ENCODE measurements around the gene PET117.
"Not testable (repeated sequence)": the region's sequence is repeated elsewhere in the genome, so short reads cannot be mapped to it uniquely, and the experiment has no call there.

Gene PET117, protein sequence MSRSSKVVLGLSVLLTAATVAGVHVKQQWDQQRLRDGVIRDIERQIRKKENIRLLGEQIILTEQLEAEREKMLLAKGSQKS

DNA sequence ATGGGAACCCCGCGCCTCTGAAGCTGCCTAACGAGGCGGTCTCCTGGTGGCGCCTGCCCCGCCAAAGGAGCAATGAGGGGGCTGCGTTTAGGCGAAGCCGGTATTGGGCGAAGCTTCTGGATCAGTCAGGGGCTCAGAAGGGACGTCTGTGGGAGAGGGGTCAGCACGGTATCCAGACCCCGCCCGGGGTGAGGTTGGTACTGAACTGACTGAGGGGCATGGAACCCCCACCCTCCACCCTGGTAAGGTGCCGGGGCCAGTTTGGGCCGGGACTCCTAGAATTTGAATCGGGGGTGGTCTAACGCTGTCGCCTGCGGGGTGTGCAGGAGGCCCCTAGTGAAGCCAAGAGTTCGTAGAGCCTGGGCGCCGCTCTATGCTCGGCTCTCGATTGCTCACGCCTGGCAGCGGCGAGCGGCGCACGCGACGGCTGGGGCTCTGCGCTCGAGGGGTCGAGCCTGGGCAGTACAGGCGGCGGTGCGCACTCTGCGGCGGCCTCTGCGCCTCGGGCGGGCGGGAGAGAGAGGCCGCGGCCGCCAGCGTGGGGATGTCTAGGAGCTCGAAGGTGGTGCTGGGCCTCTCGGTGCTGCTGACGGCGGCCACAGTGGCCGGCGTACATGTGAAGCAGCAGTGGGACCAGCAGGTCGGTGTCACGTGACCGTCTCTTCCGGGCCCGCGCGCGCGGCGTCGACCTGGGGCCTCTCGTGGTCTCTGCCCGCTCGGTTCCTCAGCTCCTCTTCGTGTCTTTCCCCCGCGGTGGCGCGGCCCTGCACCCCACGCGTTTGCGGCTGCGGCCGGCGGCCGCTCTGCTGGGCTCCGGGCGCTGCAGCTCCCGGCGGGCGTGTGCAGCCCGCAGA is at the start of gene PET117, which contains the start of gene KAT14:
PET117 (plus strand) TSS at position 452 of the 854 bp plus-strand sequence; CDS start at position 545, 93 bp downstream.
KAT14 (plus strand) TSS at position 452 of the 854 bp plus-strand sequence. CDS start 4,798 bp downstream, outside the sequence.
- peaks cover 39% of the 10 kb centered on the region for H3K4me1 ChIP-seq (ENCODE audit: control insufficient read depth, insufficient read depth, low read length)
- H3K9me3 ChIP-seq (ENCODE audit: control insufficient read depth, low read length) = no peaks in the 10 kb centered on the region
- peak within 1 kb of the TSS; percentile 95 for H3K9ac ChIP-seq (ENCODE audit: low read length)
- H3K27me3 ChIP-seq (ENCODE audit: control insufficient read depth, insufficient read depth, low read length) = no peaks in the 10 kb centered on the region
- peak within 1 kb of the TSS; percentile 95 for H3K4me3 ChIP-seq (ENCODE audit: low read length)
- no peaks in the 10 kb centered on the region for H3K36me3 ChIP-seq (ENCODE audit: control insufficient read depth, insufficient read depth, low read length)

DNA sequence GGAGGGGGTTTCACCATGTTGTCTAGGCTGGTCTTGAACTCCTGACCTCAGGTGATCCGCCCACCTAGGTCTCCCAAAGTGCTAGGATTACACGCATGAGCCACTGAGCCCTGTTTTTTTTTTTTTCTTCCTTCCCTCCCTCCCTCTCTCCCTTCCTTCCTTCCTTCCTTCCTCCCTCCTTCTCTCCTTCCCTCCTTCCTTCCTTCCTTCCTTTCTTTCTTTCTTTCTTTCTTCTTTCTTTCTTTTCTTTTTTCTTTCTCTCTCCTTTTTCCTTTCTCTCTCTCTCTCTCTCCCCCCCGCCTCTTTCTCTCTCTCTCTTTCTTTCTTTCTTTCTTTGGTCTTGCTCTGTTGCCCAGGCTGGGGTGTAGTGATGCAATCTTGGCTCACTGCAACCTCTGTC is 49.4 kb upstream of the PET117 start:
- not testable (repeated sequence) for H3K9me3 ChIP-seq (ENCODE audit: control insufficient read depth, low read length); H3K36me3 ChIP-seq (ENCODE audit: control insufficient read depth, insufficient read depth, low read length); H3K4me3 ChIP-seq (ENCODE audit: low read length)

DNA sequence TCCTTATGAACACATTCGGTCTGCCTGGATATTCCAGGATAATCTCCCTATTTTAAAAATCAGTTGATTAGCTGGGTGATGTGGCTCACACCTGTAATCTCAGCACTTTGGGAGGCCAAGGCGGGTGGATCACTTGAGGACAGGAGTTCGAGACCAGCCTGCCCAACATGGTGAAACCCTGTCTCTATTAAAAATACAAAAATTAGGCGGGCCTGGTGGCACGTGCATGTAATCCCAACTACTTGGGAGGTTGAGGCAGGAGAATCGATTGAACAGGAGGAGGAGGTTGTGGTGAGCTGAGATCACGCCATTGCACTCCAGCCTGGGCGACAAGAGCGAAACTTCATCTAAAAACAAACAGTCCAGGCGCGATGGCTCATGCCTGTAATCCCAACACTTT is 48.8 kb upstream of the PET117 start:
- H3K4me1 ChIP-seq (ENCODE audit: control insufficient read depth, insufficient read depth, low read length); H3K4me3 ChIP-seq (ENCODE audit: low read length); H3K36me3 ChIP-seq (ENCODE audit: control insufficient read depth, insufficient read depth, low read length); H3K9me3 ChIP-seq (ENCODE audit: control insufficient read depth, low read length); H3K27me3 ChIP-seq (ENCODE audit: control insufficient read depth, insufficient read depth, low read length); H3K9ac ChIP-seq (ENCODE audit: low read length): not testable (repeated sequence)

More for the DNA sequence above, 49.4 kb upstream of the PET117 start:
- H3K27me3 ChIP-seq (ENCODE audit: control insufficient read depth, insufficient read depth, low read length); H3K4me1 ChIP-seq (ENCODE audit: control insufficient read depth, insufficient read depth, low read length); H3K9ac ChIP-seq (ENCODE audit: low read length): not testable (repeated sequence)

DNA sequence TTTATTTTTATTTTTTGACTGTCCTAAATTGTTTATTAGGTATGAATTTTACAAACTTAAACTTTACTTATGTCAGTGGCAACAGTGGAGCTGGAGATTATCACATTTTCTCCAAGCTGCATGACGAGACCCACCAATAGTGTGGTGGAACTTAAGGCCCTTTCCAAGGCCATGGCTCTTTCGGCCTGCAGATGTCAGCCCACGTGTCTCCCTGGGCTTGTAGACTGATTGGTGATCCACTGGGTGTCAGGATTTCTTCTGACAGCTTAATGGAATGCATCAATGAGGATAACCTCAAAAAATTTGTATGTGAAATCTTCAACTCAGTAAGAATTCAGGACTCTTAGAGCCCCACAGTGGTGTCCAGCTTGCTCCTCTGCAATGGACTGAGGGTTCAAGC is 47.6 kb upstream of the PET117 start:
- Histone ChIP-seq H3K9me3 (ENCODE audit: control insufficient read depth, low read length) (no peaks in the 10 kb centered on the region), H3K9ac (ENCODE audit: low read length) (no peak overlapping the region), H3K27me3 (ENCODE audit: control insufficient read depth, insufficient read depth, low read length) (no peaks in the 10 kb centered on the region), H3K36me3 (ENCODE audit: control insufficient read depth, insufficient read depth, low read length) (no peaks in the 10 kb centered on the region), H3K4me1 (ENCODE audit: control insufficient read depth, insufficient read depth, low read length) (peaks cover 13% of the 10 kb centered on the region), H3K4me3 (ENCODE audit: low read length) (no peak overlapping the region)

DNA sequence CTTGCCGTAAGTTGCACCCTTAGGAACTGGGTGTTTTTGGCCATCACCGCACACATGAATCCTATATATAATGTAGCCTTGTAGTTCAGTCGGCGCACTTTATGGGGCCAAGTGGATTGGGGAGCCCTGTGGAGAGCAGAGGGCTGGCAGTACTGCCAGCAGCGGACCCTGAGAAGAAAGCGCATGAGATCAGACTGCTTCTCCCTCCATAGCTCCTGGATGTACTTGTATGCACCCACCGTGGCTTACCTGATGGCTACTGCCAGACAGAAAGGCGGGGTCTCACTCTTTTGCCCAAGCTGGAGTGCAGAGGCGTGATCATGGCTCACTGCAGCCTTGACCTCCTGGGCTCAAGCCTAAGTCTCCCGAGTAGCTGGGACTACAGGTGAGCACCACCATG is 47.2 kb upstream of the PET117 start:
- Histone ChIP-seq H3K27me3 (ENCODE audit: control insufficient read depth, insufficient read depth, low read length) (no peaks in the 10 kb centered on the region), H3K9ac (ENCODE audit: low read length) (no peak overlapping the region), H3K36me3 (ENCODE audit: control insufficient read depth, insufficient read depth, low read length) (no peaks in the 10 kb centered on the region), H3K9me3 (ENCODE audit: control insufficient read depth, low read length) (no peaks in the 10 kb centered on the region), H3K4me1 (ENCODE audit: control insufficient read depth, insufficient read depth, low read length) (peaks cover 13% of the 10 kb centered on the region), H3K4me3 (ENCODE audit: low read length) (no peak overlapping the region)

DNA sequence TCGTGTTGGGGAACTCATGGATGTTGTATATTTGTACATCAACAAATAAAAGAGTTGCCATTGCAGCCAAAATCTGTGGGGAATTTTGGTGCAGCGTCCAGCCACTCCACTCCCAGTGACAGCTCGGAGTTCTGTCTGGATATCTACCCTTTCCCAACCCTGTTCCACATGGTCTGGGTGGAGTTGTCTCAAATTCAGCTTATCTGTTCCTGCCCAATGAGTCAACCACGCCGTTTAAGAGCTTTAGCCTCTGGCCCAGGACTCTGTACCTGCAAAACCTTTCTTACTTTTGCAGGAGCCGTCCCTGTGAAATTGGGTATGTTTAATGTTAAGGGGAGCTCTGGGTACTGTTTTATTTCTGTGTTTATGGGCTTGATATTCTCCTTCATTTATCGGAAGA is 46.0 kb upstream of the PET117 start:
- no peak overlapping the region for H3K4me3 ChIP-seq (ENCODE audit: low read length)
- H3K27me3 ChIP-seq (ENCODE audit: control insufficient read depth, insufficient read depth, low read length) = no peaks in the 10 kb centered on the region
- no peak overlapping the region for H3K9ac ChIP-seq (ENCODE audit: low read length)
- no peaks in the 10 kb centered on the region for H3K36me3 ChIP-seq (ENCODE audit: control insufficient read depth, insufficient read depth, low read length)
- peaks cover 13% of the 10 kb centered on the region for H3K4me1 ChIP-seq (ENCODE audit: control insufficient read depth, insufficient read depth, low read length)
- H3K9me3 ChIP-seq (ENCODE audit: control insufficient read depth, low read length) = no peaks in the 10 kb centered on the region

DNA sequence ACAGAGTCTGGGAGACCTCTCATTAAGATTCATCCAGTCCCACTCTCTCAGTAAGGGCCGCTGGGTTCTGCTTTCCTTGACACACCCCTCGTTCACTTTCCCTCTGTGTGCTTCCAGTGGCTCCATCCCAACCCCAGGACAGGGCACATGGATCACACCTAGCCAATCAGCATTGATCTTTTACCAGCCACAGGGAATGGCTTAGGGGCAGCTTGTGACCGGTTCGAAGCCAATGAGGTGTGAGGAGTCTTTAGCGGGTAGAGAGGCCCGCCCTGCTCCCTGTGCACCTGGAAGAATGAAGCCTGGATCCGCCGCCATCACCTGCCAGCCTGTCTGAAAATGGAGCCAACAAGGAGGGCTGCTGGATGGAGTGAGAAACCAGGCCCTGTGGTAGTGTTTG is 44.8 kb upstream of the PET117 start:
- Histone ChIP-seq H3K9ac (ENCODE audit: low read length) (no peak overlapping the region), H3K27me3 (ENCODE audit: control insufficient read depth, insufficient read depth, low read length) (no peaks in the 10 kb centered on the region), H3K4me3 (ENCODE audit: low read length) (no peak overlapping the region), H3K4me1 (ENCODE audit: control insufficient read depth, insufficient read depth, low read length) (peaks cover 13% of the 10 kb centered on the region), H3K36me3 (ENCODE audit: control insufficient read depth, insufficient read depth, low read length) (no peaks in the 10 kb centered on the region), H3K9me3 (ENCODE audit: control insufficient read depth, low read length) (no peaks in the 10 kb centered on the region)

DNA sequence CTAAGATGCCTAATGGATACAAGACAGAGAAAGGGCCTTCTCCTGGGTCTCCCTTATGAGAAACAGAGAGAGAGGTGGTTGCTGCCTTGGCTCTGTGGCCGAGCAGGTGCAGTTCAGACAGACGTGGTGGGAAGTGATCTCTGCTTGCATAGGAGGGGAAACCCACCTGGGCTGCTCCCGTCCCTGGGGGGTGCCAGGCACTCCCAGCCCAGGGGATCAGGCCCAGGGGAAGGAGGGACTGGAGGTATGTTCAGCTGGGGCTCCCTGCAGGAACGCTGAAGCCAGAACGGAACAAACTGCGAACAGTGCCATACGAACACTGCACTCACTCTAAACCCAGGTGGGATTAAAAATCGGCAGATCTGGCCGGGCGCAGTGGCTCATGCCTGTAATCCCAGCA is 44.3 kb upstream of the PET117 start:
- Histone ChIP-seq H3K4me1 (ENCODE audit: control insufficient read depth, insufficient read depth, low read length) (peaks cover 13% of the 10 kb centered on the region), H3K36me3 (ENCODE audit: control insufficient read depth, insufficient read depth, low read length) (no peaks in the 10 kb centered on the region), H3K4me3 (ENCODE audit: low read length) (no peak overlapping the region), H3K27me3 (ENCODE audit: control insufficient read depth, insufficient read depth, low read length) (no peaks in the 10 kb centered on the region), H3K9me3 (ENCODE audit: control insufficient read depth, low read length) (no peaks in the 10 kb centered on the region), H3K9ac (ENCODE audit: low read length) (no peak overlapping the region)

DNA sequence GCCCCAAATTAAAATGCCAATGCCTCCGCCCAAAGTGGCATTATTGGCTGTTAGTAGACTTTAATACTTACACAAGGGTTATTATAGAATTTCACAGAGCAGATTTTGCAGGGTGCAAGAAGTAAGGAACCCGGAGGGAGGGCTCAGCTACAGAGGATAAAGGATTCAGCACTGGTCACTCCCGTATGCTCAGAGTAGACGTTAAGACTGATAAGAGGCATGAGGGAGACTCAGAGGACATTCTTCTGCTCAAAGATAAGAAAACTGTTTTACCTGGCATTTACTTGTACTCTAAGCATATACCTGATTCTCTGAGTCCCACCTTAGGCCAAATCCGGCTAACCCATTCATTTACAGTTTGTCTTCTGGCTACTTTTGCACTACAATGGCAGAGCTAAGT is 43.5 kb upstream of the PET117 start:
- Histone ChIP-seq H3K9me3 (ENCODE audit: control insufficient read depth, low read length) (no peaks in the 10 kb centered on the region), H3K36me3 (ENCODE audit: control insufficient read depth, insufficient read depth, low read length) (no peaks in the 10 kb centered on the region), H3K4me1 (ENCODE audit: control insufficient read depth, insufficient read depth, low read length) (peaks cover 13% of the 10 kb centered on the region), H3K4me3 (ENCODE audit: low read length) (no peak overlapping the region), H3K9ac (ENCODE audit: low read length) (no peak overlapping the region), H3K27me3 (ENCODE audit: control insufficient read depth, insufficient read depth, low read length) (no peaks in the 10 kb centered on the region)

DNA sequence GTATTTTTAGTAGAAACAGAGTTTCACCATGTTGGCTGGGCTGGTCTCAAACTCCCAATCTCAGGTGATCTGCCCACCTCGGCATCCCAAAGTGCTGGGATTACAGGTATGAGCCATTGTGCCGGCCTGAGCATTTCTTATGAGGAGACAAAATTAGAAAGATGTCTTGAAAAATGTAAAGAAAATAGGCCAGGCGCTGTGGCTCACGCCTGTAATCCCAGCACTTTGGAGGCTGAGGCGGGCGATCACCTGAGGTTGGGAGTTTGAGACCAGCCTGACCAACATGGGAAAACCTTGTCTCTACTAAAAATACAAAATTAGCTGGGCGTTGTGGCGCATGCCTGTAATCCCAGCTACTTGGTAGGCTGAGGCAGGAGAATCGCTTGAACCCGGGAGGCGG is 37.1 kb upstream of the PET117 start:
- not testable (repeated sequence) for H3K27me3 ChIP-seq (ENCODE audit: control insufficient read depth, insufficient read depth, low read length); H3K36me3 ChIP-seq (ENCODE audit: control insufficient read depth, insufficient read depth, low read length); H3K4me3 ChIP-seq (ENCODE audit: low read length); H3K9ac ChIP-seq (ENCODE audit: low read length); H3K9me3 ChIP-seq (ENCODE audit: control insufficient read depth, low read length)
- peaks cover 31% of the 10 kb centered on the region for H3K4me1 ChIP-seq (ENCODE audit: control insufficient read depth, insufficient read depth, low read length)

DNA sequence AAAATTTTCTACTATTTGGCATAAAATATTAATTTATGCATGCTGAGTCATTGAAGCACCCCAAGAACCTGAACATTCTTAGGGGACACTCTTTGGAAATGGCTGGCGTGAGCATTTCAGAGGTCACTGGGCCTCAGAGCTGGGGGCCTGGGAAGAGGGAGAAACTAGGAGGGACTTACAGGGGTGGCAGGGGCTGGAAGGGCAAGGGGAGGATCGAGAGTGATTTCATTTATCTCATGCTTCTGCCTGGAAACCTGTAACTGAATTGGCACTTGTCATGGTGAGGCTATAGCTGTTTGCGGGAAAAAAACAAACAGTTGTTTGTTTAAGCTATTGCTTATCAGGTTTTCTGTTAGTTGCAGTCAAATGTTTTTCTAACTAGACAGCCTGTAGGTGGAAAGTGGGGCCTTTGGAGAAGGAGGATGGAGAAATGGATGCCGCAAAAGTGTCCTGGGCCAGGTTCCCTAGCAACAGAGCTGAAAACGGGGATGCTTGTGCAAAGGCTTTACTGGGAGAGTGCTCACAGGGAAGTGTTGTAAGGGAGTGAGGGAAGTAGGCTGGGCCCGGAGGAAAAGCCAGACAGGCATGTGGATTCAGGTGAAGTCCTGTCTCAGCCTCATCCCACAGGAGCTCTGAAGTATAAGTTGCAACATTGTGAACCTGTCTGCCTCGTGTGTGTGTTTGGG is 36.4 kb upstream of the PET117 start:
- no peak overlapping the region for H3K9ac ChIP-seq (ENCODE audit: low read length)
- peaks cover 34% of the 10 kb centered on the region for H3K4me1 ChIP-seq (ENCODE audit: control insufficient read depth, insufficient read depth, low read length)
- H3K36me3 ChIP-seq (ENCODE audit: control insufficient read depth, insufficient read depth, low read length) = no peaks in the 10 kb centered on the region
- no peak overlapping the region for H3K4me3 ChIP-seq (ENCODE audit: low read length)
- H3K27me3 ChIP-seq (ENCODE audit: control insufficient read depth, insufficient read depth, low read length) = no peaks in the 10 kb centered on the region
- no peaks in the 10 kb centered on the region for H3K9me3 ChIP-seq (ENCODE audit: control insufficient read depth, low read length)

DNA sequence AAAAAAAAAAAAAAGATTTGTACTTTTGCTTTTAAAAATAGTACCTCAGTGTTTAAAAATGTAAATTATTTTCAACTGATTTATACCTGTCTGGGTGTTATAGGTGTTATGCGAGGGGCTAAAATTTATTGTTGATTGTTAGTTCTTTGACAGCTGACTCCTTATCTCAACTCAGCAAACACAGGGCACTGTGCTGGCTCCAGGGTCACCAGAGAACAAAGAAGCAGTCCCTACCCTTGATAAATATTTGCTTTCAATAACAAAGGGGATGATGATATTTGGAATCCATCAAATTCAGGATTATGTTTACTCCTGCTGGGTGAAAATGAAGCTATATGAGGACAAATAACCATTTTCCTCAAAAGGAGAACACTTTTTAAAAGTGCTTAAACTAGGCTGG is 34.2 kb upstream of the PET117 start:
- Histone ChIP-seq H3K36me3 (ENCODE audit: control insufficient read depth, insufficient read depth, low read length) (no peaks in the 10 kb centered on the region), H3K9me3 (ENCODE audit: control insufficient read depth, low read length) (no peaks in the 10 kb centered on the region), H3K4me1 (ENCODE audit: control insufficient read depth, insufficient read depth, low read length) (peaks cover 34% of the 10 kb centered on the region), H3K4me3 (ENCODE audit: low read length) (no peak overlapping the region), H3K27me3 (ENCODE audit: control insufficient read depth, insufficient read depth, low read length) (no peaks in the 10 kb centered on the region), H3K9ac (ENCODE audit: low read length) (no peak overlapping the region)
